Measurements from ENCODE around the gene POMZP3.
"Not testable (repeated sequence)": the region's sequence is repeated elsewhere in the genome, so short reads cannot be mapped to it uniquely, and the experiment has no call there.

Gene POMZP3

DNA sequence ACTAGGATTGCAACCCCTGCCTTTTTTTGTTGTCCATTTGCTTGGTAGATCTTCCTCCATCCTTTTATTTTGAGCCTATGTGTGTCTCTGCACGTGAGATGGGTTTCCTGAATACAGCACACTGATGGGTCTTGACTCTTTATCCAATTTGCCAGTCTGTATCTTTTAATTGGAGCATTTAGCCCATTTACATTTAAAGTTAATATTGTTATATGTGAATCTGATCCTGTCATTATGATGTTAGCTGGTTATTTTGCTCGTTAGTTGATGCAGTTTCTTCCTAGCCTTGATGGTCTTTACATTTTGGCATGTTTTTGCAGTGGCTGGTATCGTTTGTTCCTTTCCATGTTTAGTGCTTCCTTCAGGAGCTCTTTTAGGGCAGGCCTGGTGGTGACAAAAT lies 62.1 kb downstream of the POMZP3 start:
- not testable (repeated sequence) for H3K27ac ChIP-seq (ENCODE audit: low read depth, low read length, severe bottlenecking); H3K4me1 ChIP-seq (ENCODE audit: control insufficient read depth, insufficient read depth, low read length, poor library complexity, severe bottlenecking); H3K9me3 ChIP-seq (ENCODE audit: control insufficient read depth, low read length); H3K36me3 ChIP-seq (ENCODE audit: control insufficient read depth, insufficient read depth, low read length); H3K4me3 ChIP-seq (ENCODE audit: extremely low read depth, insufficient read depth, low read length, poor library complexity, severe bottlenecking)
- no CpG with 5 or more reads among the region's 3 CpGs for WGBS, 2 experiments (ENCODE audit: insufficient coverage in 2 of 2)

DNA sequence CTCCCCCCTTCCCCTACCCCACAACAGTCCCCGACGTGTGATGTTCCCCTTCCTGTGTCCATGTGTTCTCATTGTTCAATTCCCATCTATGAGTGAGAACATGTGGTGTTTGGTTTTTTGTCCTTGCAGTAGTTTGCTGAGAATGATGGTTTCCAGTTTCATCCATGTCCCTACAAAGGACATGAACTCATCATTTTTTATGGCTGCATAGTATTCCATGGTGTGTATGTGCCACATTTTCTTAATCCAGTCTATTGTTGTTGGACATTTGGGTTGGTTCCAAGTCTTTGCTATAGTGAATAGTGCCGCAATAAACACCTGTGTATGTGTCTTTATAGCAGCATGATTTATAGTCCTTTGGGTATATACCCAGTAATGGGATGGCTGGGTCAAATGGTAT lies 65.7 kb downstream of the POMZP3 start:
- no CpG with 5 or more reads among the region's 3 CpGs for WGBS, 2 experiments (ENCODE audit: insufficient coverage in 2 of 2)
- not testable (repeated sequence) for H3K4me1 ChIP-seq (ENCODE audit: control insufficient read depth, insufficient read depth, low read length, poor library complexity, severe bottlenecking); H3K4me3 ChIP-seq (ENCODE audit: extremely low read depth, insufficient read depth, low read length, poor library complexity, severe bottlenecking); H3K9me3 ChIP-seq (ENCODE audit: control insufficient read depth, low read length); H3K27ac ChIP-seq (ENCODE audit: low read depth, low read length, severe bottlenecking); H3K36me3 ChIP-seq (ENCODE audit: control insufficient read depth, insufficient read depth, low read length)

- H3K9me3 ChIP-seq (ENCODE audit: control insufficient read depth, low read length); H3K4me3 ChIP-seq (ENCODE audit: extremely low read depth, insufficient read depth, low read length, poor library complexity, severe bottlenecking); H3K4me1 ChIP-seq (ENCODE audit: control insufficient read depth, insufficient read depth, low read length, poor library complexity, severe bottlenecking); H3K27ac ChIP-seq (ENCODE audit: low read depth, low read length, severe bottlenecking); H3K36me3 ChIP-seq (ENCODE audit: control insufficient read depth, insufficient read depth, low read length): not testable (repeated sequence)
- 81 to 100% methylated on average over 1 to 3 of the region's 4 CpGs for WGBS, 2 experiments (ENCODE audit: insufficient coverage in 2 of 2)
Measured at GRCh38 chr7:76560157-76560556, 66.9 kb downstream of the POMZP3 start.

All from mesodermal cell (in vitro differentiated cells).